ENCODE results near the gene SENP2. TPM values are rescaled to one million over a fixed set of nuclear protein-coding genes. Genes with fewer than 3 reads are reported as not detected.
"Not testable (repeated sequence)": the region's sequence is repeated elsewhere in the genome, so short reads cannot be mapped to it uniquely, and the experiment has no call there.

SENP2 gene
- total RNA-seq (2012; rRNA removed) = 17.9 and 20.8 TPM in 2 replicates

DNA sequence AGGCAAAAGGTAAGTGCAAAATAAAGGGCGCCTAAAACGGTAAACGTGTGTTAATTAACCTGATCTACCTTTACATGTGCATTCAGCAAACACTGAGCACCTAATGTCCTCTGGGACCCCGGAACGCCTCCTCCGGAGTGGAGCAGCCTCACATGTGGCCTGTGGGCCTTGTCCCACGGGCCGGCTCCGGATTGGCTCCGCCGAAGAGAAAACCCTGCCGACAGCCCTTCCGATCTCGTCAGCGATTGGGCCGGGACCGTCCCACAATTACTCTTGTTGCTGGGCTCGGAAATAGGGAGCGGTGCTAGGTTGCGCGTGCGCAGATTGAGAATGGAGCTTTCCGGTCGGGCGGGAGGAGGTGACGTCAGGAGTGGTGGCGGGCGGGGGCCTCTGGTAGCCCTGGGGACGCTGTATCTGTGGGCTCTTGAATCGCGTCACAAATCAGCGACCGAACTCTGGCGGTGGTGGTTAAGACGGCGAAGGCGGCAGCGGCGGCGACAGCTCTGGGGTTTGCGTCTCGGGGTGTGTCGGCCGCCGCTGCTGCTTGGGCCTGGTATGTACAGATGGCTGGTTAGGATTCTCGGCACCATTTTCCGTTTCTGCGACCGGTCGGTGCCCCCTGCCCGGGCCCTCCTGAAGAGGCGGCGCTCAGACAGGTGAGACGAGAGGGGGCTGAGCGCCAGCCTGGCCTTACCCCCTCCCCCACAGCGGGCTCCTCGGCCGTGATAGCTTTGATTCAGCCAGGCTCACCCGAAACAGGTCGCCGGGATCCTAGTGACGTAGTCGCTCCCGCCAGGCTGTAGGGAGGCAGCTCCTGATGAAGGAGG lies at the start of gene SENP2:
Gene SENP2 (plus strand): TSS at position 437 of the 827 bp plus-strand sequence. CDS start 119 bp downstream, at position 556.
- Histone ChIP-seq H3K4me1 (ENCODE audit: control insufficient read depth, insufficient read depth, low read length) (peaks cover 9% of the 10 kb centered on the region), H3K4me2 (ENCODE audit: low read length) (peak within 1 kb of the TSS; percentile 96), H3K36me3 (ENCODE audit: insufficient read depth, low read length) (peaks cover 4% of the 10 kb centered on the region), H3K9me3 (replicated peaks; ENCODE audit: low read length) (no peaks in the 10 kb centered on the region), H3K27me3 (ENCODE audit: control insufficient read depth, insufficient read depth, low read length) (no peaks in the 10 kb centered on the region), H3K4me3 (ENCODE audit: low read length) (peak within 1 kb of the TSS; percentile 89), H3K9ac (ENCODE audit: low read depth, low read length) (peak within 1 kb of the TSS; percentile 94)

- Histone ChIP-seq H3K36me3 (ENCODE audit: insufficient read depth, low read length) (no peaks in the 10 kb centered on the region), H3K9me3 (replicated peaks; ENCODE audit: low read length) (no peaks in the 10 kb centered on the region), H3K27me3 (ENCODE audit: control insufficient read depth, insufficient read depth, low read length) (peaks cover 13% of the 10 kb centered on the region), H3K9ac (ENCODE audit: low read depth, low read length) (no peak overlapping the region), H3K4me2 (ENCODE audit: low read length) (peak overlapping the region; percentile 46), H3K4me1 (ENCODE audit: control insufficient read depth, insufficient read depth, low read length) (peaks cover 7% of the 10 kb centered on the region), H3K4me3 (ENCODE audit: low read length) (no peak overlapping the region)
Measured at GRCh38 chr3:185537369-185537970, 48.6 kb upstream of the SENP2 start.

DNA sequence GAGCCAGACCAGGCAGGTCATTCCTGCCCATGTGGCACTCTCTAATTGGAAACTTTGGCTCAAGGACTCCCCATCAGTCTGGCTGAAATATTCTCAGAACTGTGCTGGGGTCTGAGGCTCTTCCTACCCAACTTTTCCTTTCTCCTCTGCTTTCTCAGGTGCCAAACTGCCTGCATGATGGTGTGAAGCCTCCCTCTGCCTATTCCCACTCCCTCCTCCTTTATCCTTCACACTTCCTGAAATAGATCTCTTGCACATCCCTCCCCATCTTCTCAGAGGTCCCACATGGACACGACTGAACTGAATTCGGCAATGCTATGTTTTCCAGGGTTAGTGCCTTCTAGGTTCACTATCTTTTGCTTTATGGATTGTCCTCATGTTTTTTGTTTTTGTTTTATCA lies 46.2 kb upstream of the SENP2 start:
- Histone ChIP-seq H3K9me3 (replicated peaks; ENCODE audit: low read length) (no peaks in the 10 kb centered on the region), H3K36me3 (ENCODE audit: insufficient read depth, low read length) (no peaks in the 10 kb centered on the region), H3K4me2 (ENCODE audit: low read length) (no peak overlapping the region)

DNA sequence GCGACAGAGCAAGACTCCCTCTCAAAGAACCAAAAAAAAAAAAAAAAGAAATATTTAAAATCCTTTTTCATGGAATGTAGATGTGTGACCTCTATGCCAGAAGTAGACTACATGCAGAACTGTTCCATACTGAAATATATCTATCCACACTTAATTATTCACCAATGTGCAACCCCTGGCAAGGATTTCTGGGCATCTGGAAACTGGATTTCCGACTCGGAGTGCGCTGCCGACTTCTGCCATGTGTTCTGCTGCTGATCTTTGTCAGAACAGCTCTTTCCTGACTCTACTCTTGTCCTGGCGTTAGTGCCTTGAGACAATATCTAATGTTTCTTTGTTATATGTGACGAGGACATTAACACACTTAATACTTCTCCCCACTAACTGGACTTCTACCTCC lies 45.4 kb upstream of the SENP2 start:
- peaks cover 7% of the 10 kb centered on the region for H3K27me3 ChIP-seq (ENCODE audit: control insufficient read depth, insufficient read depth, low read length)
- H3K9me3 ChIP-seq (replicated peaks; ENCODE audit: low read length) = no peaks in the 10 kb centered on the region
- H3K4me1 ChIP-seq (ENCODE audit: control insufficient read depth, insufficient read depth, low read length) = peaks cover 11% of the 10 kb centered on the region
- no peaks in the 10 kb centered on the region for H3K36me3 ChIP-seq (ENCODE audit: insufficient read depth, low read length)
- no peak overlapping the region for H3K9ac ChIP-seq (ENCODE audit: low read depth, low read length)
- no peak overlapping the region for H3K4me3 ChIP-seq (ENCODE audit: low read length)
- no peak overlapping the region for H3K4me2 ChIP-seq (ENCODE audit: low read length)

More for the DNA sequence above, 46.2 kb upstream of the SENP2 start:
- Histone ChIP-seq H3K9ac (ENCODE audit: low read depth, low read length) (no peak overlapping the region), H3K27me3 (ENCODE audit: control insufficient read depth, insufficient read depth, low read length) (peaks cover 7% of the 10 kb centered on the region), H3K4me1 (ENCODE audit: control insufficient read depth, insufficient read depth, low read length) (peaks cover 7% of the 10 kb centered on the region), H3K4me3 (ENCODE audit: low read length) (no peak overlapping the region)

DNA sequence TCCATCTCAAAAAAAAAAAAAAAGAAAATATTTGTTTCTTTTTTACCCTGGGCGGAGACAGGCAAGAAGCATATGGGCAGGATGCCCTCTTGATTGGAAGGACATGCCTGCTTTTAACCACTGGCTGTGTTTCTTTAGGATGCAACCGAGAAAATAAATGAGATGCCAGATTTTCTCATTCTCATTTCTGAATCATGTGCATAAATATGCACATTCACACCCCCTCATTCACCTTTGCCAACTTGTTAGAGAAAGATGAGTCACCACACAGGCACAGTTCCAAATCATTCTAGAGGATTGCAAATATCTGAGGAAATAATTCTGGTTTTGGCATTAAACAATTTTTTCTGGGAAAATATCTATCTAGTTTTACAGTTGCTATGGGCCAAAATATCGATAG lies 37.0 kb upstream of the SENP2 start:
- H3K9me3 ChIP-seq (replicated peaks; ENCODE audit: low read length) = no peaks in the 10 kb centered on the region
- peak overlapping the region; percentile 40 for H3K4me2 ChIP-seq (ENCODE audit: low read length)
- peaks cover 26% of the 10 kb centered on the region for H3K4me1 ChIP-seq (ENCODE audit: control insufficient read depth, insufficient read depth, low read length)
- peaks cover 3% of the 10 kb centered on the region for H3K27me3 ChIP-seq (ENCODE audit: control insufficient read depth, insufficient read depth, low read length)
- H3K36me3 ChIP-seq (ENCODE audit: insufficient read depth, low read length) = no peaks in the 10 kb centered on the region
- H3K4me3 ChIP-seq (ENCODE audit: low read length) = no peak overlapping the region
- peak overlapping the region; percentile 11 for H3K9ac ChIP-seq (ENCODE audit: low read depth, low read length)

- H3K27me3 ChIP-seq (ENCODE audit: control insufficient read depth, insufficient read depth, low read length) = peaks cover 1% of the 10 kb centered on the region
- peak overlapping the region; percentile 11 for H3K9ac ChIP-seq (ENCODE audit: low read depth, low read length)
- H3K4me3 ChIP-seq (ENCODE audit: low read length) = no peak overlapping the region
- no peaks in the 10 kb centered on the region for H3K36me3 ChIP-seq (ENCODE audit: insufficient read depth, low read length)
- peaks cover 26% of the 10 kb centered on the region for H3K4me1 ChIP-seq (ENCODE audit: control insufficient read depth, insufficient read depth, low read length)
- no peaks in the 10 kb centered on the region for H3K9me3 ChIP-seq (replicated peaks; ENCODE audit: low read length)
- H3K4me2 ChIP-seq (ENCODE audit: low read length) = peak overlapping the region; percentile 40
Measured at GRCh38 chr3:185549651-185550111, 36.4 kb upstream of the SENP2 start.

- Histone ChIP-seq H3K36me3 (ENCODE audit: insufficient read depth, low read length) (no peaks in the 10 kb centered on the region), H3K4me3 (ENCODE audit: low read length) (peak within 1 kb of the TSS; percentile 4), H3K9me3 (replicated peaks; ENCODE audit: low read length) (no peaks in the 10 kb centered on the region), H3K27me3 (ENCODE audit: control insufficient read depth, insufficient read depth, low read length) (no peaks in the 10 kb centered on the region), H3K9ac (ENCODE audit: low read depth, low read length) (no peak within 1 kb of the TSS), H3K4me1 (ENCODE audit: control insufficient read depth, insufficient read depth, low read length) (peaks cover 22% of the 10 kb centered on the region), H3K4me2 (ENCODE audit: low read length) (peak within 1 kb of the TSS; percentile 52)
Measured at GRCh38 chr3:185552358-185552877, 33.7 kb upstream of the SENP2 start, which contains the start of gene LIPH. Gene LIPH (minus strand): TSS chr3:185552588. CDS start chr3:185552471, 117 bp downstream.

- H3K9me3 ChIP-seq (replicated peaks; ENCODE audit: low read length) = no peaks in the 10 kb centered on the region
- no peak overlapping the region for H3K4me3 ChIP-seq (ENCODE audit: low read length)
- H3K27me3 ChIP-seq (ENCODE audit: control insufficient read depth, insufficient read depth, low read length) = no peaks in the 10 kb centered on the region
- H3K9ac ChIP-seq (ENCODE audit: low read depth, low read length) = no peak overlapping the region
- no peaks in the 10 kb centered on the region for H3K36me3 ChIP-seq (ENCODE audit: insufficient read depth, low read length)
- peaks cover 15% of the 10 kb centered on the region for H3K4me1 ChIP-seq (ENCODE audit: control insufficient read depth, insufficient read depth, low read length)
- no peak overlapping the region for H3K4me2 ChIP-seq (ENCODE audit: low read length)
Measured at GRCh38 chr3:185555101-185555501, 31.0 kb upstream of the SENP2 start.

DNA sequence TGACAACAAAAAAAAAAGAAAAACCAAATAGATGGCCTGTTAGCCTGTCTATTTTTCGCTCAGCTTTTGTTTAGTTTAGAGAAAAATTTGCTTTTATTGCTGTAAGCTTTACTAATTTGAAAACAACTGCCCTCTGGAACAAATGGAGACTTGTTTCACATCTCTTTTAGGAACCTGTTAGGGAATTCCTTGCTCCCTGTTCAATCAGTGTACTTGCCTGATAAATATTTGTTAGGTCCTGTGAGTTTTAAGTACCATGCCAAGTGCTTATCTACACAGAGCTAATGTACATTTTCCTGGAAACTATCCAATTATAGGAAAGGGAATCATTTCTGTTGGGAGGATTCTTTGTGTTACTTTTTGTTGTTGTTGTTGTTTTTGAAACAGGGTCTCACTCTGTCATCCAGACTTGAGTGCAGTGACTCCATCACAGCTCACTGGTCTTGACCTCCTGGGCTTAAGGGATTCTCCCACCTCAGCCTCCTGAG lies 30.2 kb upstream of the SENP2 start:
- no peak overlapping the region for H3K4me2 ChIP-seq (ENCODE audit: low read length)
- peaks cover 14% of the 10 kb centered on the region for H3K4me1 ChIP-seq (ENCODE audit: control insufficient read depth, insufficient read depth, low read length)
- H3K36me3 ChIP-seq (ENCODE audit: insufficient read depth, low read length) = no peaks in the 10 kb centered on the region
- H3K4me3 ChIP-seq (ENCODE audit: low read length) = no peak overlapping the region
- H3K9ac ChIP-seq (ENCODE audit: low read depth, low read length) = no peak overlapping the region
- H3K27me3 ChIP-seq (ENCODE audit: control insufficient read depth, insufficient read depth, low read length) = no peaks in the 10 kb centered on the region
- H3K9me3 ChIP-seq (replicated peaks; ENCODE audit: low read length) = no peaks in the 10 kb centered on the region

DNA sequence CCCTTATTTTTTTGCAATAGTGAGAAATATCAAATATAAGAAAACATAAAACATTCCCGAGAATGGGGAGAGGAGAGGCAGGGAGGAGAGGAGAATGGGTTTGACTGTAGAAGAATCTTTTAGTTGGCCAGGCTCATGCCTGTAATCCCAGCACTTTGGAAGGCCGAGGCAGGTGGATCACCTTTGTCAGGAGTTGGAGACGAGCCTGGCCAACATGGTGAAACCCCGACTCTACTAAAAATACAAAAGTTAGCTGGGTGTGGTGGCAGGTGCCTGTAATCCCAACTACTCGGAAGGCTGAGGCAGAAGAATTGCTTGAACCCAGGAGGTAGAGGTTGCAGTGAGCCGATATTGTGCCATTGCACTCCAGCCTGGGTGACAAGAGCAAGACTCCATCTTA lies 29.5 kb upstream of the SENP2 start:
- not testable (repeated sequence) for H3K27me3 ChIP-seq (ENCODE audit: control insufficient read depth, insufficient read depth, low read length); H3K4me3 ChIP-seq (ENCODE audit: low read length); H3K36me3 ChIP-seq (ENCODE audit: insufficient read depth, low read length); H3K9ac ChIP-seq (ENCODE audit: low read depth, low read length); H3K9me3 ChIP-seq (replicated peaks; ENCODE audit: low read length); H3K4me2 ChIP-seq (ENCODE audit: low read length)
- peaks cover 17% of the 10 kb centered on the region for H3K4me1 ChIP-seq (ENCODE audit: control insufficient read depth, insufficient read depth, low read length)

- Histone ChIP-seq H3K9ac (ENCODE audit: low read depth, low read length) (no peak overlapping the region), H3K4me2 (ENCODE audit: low read length) (no peak overlapping the region), H3K27me3 (ENCODE audit: control insufficient read depth, insufficient read depth, low read length) (peaks cover 11% of the 10 kb centered on the region), H3K36me3 (ENCODE audit: insufficient read depth, low read length) (no peaks in the 10 kb centered on the region), H3K9me3 (replicated peaks; ENCODE audit: low read length) (no peaks in the 10 kb centered on the region), H3K4me1 (ENCODE audit: control insufficient read depth, insufficient read depth, low read length) (peaks cover 14% of the 10 kb centered on the region), H3K4me3 (ENCODE audit: low read length) (no peak overlapping the region)
Measured at GRCh38 chr3:185558395-185558794, 27.7 kb upstream of the SENP2 start.
